Stimulated activated CD4-positive, alpha-beta T cell treated with anti-CD3 and anti-CD28 coated beads, Interleukin-1b, Interleukin-23, amount 100 ng/mL, for 4 hours (primary cell): ENCODE data around the gene RPL31.

Experiments
- DNase-seq, 2 donors: peaks; one replicate each; pipeline ENCODE4 v3.0.0-alpha.2; 2020; ENCODE audit warnings: low read depth in 2 of 2

RPL31 gene

DNA sequence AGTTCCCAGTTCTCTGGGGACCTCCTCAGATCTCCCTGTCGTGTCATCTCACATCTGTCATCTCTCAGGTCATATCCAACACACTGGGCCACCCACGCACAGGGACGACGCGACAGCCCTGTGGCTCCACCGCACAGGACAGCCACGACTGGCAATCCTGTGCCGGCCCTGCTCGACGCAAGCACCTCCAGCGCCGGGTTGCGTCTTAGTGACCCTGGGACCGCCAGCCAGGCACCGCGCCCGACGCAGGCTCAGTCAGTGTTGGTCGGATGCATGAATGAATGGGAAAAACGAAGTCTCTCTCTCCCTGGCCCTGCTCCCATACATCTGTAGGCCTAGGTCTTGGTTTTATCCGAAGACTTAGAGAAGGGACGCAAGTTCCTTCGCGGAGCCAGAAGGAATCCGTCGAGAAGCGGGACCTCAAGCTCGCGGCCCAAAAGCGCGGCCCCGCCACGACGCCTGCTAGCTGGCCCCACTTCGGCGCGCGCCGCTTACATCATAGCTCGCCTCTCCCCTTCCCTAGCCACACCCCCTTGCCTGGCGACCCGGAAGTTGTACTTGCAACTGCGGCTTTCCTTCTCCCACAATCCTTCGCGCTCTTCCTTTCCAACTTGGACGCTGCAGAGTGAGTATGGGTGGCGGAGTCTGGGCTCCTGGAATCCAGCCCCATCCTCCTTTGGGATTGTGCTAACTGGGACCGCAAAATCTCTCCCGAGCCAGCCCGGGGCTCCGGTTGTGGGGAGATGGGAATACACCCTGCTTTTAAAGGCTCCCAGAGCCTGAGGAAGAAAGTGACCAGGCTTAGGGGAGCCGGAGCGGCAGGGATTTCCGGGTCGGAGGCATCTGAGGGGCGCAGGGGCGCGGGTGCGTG is at the start of gene RPL31:
RPL31 (plus strand) TSS at position 599 of the 871 bp plus-strand sequence. CDS start 413 bp downstream, outside the sequence.
- DNase-seq: peak; percentile 91 to 94

DNA sequence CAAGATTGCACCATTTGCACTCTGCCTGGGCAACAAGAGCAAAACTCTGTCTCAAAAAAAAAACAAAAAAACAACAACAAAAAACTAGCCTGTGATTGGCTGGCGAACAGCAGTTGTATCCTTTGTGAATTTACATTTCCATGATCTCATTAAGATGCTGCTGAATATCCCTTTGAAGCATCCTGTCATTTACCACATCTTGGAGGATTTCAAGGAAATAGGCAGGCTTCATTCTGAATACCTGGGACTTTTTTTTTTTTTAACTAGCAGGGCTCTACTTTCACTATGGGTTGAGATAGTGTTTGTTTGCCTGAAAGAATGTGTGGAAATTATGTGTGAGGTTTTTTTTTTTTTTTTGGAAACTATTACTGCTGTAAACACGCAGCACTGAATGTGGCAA is 49.6 kb upstream of the RPL31 start:
- DNase-seq: no peak

DNA sequence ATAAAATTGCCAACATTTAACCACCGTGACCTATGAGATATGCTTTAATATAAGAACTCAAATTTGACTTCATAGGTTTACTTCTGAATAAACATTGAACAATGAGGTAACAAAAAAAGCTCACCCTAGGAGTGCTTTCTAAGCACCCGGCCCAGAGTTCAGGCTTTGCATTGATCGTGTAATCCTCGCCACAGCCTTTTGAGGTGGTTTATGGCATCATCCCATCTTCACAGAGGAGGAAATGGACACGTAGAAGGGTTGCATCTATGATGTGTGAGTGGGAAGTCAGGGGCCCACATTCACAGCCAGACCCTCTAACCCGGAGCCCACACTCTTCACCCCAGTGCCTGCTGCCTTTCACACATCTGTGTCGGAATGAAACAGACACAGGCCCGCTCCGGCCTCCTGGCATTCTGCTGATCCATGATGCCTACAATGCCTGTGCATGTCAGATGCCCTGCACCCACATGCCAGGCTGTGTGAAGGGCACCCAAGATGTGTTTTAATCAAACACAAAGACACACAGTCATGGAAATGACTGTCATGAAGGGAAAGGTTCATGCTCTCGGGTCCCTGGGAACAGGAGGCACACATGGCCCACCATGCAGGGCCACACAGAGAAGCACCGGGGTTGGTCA is 48.6 kb upstream of the RPL31 start:
- no peak for DNase-seq

DNA sequence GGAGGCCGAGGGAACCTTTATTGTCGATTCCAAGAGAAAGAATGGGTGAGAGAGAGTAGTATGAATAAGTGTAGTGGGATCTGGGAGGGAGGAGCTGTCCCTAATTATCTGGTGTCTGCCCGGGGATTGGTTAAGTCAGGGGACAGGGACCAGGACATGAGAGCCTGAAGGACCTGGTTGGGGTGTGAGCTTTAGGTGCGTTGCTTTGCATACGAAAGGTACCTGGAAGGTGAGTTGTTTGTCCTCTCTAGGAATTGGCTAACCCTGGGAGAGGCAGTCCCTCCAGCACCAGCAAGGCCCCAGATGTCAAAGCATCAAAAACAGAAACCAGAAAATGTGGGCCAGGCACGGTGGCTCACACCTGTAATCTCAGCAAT is 48.1 kb upstream of the RPL31 start:
- no peak for DNase-seq

DNA sequence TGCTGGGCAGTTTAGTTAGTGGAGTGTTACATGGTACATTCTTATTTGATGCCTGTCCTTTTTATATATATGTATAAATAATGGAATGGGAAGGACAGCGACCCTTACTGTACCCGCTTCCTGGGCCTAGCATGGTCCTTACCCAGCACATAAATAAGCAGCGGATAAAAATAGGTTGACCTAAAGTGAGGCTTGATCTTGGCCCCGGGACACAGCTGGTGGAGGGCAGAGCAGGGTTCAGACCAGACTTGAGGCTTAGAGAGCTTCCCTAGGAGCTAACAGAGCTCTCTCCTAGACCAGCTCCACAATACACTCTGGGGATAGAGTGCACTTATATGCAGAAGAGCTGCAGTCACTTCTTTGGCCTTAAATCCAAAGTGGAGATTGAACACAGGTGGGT is 46.9 kb upstream of the RPL31 start:
- no peak for DNase-seq

DNA sequence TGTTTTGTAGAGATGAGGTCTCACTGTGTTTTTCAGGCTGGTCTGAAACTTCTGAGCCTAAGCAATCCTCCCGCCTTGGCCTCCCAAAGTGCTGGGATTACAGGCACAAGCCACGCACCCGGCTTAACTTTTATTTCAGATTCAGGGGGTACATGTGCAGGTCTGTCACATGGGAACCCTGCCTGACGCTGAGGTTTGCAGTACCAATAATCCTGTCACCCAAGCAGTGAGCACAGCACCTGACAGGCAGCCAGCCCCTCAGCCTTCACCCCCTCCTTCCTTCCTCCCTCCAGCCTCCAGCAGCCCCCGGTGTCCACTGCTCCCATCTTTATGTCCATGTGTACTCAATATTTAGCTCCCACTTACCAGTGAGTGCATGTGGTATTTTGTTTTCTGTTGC is 46.0 kb upstream of the RPL31 start:
- no peak for DNase-seq

DNA sequence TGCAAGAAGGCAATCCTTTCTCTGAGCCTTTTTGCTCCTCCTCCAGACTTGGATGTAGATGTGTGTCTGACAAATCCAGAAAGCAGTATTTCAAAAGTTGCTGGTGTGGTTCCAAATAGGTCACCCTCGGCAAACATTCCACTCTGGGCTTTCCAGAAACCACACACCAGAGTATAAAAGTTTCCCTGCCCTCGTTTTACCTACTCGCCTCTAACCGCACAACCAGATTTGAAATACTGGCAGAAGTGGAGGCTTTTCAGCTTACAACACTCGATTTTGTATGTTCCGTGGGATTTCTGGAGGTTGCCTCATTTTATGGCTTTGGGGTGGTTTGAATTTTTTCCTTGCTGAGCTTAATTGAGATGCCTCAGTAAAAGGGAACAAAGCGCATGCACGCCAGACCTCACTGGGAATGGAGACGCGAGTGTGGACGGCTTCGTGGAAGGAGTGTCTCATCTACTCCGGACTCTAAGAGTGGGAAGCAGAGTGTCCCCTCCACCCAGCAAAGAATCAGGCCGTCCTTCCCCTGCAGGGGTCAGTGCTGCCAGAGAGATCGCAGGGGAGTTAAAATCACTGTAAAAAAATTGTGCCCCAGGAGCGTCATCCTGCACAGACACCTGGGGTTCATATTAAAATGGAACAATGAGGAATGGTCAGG is 44.0 kb upstream of the RPL31 start:
- DNase-seq: no peak

DNA sequence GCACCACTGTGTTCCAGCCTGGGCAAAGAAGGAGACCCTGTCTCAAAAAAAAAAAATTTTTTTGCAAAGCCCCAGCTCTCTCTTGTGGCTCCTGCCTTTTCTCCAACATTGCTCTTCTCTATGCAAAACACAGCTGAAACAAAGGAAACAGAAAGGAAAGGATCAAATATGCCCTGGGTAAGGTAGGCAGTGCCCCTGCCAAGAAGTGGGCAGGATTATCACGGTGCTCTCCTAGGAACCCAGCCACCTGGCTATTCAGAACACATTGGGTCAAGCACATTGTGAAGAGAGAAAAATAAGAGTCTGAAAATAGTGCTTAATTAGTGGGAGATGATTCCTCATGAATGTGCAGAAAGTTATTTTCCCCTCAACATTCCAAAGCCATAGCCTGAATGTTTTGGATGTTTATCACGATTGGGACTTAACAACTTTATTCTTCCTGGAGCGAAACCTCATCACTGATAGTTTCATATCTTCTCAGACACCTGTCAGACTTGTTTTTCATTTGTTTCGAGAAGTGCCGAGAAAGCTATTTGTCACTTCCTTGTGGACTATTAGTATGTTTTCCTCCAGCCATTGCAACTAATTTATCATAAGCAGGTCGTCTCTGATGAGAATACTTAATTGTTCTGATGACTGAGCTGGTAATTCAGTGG is 42.7 kb upstream of the RPL31 start:
- DNase-seq: no peak

DNA sequence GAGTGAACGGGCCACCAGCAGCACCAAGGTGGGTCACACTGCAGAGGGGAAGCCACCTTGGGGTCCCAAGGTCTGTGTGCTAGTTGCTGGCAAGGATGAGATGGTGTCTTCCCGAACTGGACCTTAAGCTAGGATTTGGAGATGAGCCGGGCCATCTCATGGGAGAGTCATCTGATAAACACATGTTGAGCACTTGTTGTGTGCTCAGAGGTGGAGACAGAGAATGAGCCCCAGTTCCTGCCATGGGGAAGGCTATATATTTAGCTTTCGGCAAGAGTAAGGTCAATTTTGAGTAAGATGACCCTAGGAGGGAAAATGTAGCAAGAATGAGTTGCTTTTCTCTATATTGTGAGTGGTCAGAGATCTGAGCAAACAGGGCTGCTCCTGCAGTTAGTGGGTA is 41.4 kb upstream of the RPL31 start:
- no peak for DNase-seq

DNA sequence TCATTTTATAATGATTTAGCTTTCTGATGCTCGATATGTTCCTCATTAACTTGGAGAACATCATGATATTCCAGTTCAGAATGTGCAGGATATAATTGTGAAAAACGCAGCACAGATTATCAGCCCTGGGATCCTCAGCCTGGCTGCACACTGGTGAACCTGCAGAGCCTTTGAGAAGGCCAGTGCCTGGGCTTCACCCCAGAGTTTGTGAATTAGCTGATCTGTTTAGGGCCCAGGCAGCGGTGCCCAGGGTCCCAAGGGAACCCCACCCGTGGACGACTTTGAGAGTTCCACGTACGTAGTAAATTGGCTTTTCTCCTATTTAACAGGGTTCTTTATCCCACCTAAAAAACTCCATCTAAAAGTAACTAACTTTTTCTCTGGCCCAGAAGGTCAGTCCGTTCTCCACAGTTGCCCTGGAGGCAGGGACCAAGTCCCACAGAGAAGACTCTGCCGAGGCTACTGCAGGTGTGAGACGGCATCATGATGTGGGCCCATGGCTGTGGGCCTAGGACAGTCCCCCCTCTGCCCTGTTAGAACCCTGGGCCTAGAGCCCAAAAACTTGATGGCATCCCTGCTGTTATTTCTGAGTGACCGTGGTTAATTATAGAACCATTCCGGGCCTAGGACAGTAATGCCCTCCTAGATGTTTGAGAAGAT is 39.6 kb upstream of the RPL31 start:
- no peak for DNase-seq

DNA sequence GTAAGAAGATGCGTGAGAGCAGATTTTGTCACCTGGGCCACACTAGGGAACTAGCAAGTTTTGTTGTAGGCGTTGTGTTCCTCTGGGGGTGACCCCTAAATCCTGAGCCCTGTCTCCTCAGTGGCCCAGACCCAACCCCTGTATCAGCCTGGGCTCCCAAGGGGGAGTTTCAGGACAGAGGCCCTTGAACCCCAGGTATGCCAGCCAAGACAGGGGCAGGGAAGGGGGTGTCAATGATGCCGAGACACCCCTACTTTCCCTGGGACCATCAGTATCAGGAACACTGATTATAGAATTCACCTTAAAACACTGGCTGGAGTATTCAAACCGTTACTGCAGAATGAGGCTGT is 39.1 kb upstream of the RPL31 start:
- DNase-seq: no peak

DNA sequence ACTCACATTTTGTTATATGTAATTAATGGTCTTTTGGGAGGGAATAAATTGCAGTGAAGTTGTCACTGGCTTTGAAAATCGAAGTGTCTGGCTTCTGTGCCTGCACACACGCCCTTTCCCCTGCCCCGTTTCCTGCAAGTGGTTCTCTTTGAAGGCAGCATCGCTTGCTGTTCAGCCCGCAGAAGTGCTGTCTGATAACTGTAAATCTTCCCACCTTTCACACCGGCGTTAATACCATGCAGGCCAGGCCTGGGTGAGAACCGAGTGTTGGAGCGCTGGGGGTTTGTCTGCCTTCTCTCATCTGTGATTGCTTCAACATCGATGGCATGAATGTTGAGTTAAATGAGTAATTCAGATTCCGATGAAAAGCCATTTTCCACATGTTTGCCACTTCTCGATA is 37.9 kb upstream of the RPL31 start:
- DNase-seq: no peak

DNA sequence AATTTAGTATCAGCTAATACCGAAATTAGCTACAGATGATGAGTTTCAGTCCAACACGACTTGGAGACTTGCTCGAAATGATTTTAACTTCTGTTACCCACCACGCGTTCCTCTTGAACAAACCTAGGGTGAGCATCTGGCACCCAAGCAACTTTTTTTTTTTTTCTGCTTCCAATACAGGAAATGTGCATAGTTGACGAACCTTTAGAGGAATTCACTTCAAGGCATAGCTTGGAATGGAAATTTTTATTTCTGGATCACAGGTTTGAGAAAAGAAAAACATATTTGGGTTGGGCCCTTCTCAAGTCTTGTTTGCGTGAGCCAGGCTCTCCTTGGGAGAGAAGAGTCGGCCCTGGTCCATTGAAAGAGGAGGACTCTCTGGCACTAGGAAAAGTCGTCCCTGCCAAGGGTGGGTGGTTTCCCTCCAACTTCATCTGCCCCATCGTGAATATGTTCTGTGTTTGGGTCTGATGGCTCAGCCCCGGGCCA is 37.4 kb upstream of the RPL31 start:
- no peak for DNase-seq

DNA sequence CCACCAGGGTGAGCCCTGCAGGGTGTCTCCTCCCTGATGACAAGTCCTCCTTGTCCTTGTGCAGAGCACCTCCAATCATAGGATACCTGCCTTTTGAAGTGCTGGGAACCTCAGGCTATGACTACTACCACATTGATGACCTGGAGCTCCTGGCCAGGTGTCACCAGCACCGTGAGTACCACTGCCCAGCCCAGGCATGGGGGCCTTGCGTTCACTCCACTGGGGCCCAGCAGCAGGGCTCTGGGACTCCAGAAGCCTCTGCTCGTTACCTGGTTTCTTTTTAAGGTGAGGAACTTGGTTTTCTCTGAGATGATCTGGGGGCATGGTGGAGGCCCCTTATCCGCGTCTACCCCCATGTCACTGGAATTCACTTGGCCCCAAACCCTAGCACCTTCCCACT is 36.5 kb upstream of the RPL31 start:
- no peak for DNase-seq

DNA sequence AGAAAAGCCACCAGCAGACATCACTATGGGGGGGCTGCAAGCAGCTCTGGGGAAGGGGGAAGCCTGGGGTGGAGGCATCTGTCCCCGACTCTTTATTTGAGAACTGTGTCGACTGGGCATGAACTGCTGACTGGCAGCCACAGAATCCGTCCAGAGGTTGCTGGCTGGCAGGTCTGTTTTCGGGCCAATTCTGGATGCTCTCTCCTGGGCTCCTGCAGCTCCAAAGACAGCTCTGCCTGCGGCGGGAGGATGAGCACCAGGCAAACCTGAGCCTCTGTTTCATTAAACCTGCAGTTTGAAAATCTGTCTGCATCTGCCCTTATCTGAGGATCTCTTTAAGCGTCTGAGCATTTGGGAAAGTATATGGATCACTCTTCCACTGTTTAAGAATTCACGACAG is 34.4 kb upstream of the RPL31 start:
- DNase-seq: no peak

DNA sequence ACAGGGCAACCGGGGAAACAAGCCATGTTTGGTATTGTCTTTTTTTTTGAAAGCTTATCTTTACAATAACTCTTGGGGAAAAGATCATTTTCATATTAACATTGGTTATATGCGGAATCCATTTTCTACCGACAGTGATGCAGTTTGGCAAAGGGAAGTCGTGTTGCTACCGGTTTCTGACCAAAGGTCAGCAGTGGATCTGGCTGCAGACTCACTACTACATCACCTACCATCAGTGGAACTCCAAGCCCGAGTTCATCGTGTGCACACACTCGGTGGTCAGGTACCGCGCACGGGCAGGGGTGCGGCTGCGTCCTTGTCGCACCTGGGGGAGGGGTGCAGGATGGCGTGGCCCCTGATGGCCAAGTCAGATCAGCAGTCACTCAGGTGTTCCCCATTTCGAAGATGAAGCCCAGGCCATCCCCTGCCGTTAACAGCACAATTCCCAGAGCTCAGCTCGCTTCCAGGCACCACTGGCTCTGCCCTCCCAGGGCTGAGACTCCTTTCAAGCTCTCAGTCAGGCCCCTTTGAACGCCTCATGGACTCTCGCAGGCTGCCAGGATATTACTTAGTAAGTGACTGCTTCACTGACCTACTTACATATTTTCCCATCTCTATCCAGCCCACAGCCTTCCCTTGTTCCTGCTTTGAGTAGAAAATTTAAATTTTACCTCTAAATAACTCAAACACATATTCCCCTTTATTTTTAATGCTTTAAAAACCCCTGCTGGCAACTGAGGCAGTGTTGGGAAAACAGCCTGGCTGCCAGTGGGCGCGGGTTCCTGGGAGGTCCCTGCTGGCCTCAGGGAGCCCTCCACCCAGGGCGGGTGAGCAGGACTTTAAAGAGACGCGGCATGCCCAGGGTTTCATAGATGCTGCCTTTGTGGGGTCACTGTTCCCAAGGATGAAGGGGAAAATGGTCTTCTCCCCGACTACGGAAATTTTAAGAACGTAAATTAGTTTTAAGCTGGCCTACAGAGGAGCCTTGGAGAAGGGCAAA is 33.6 kb upstream of the RPL31 start:
- DNase-seq: no peak

DNA sequence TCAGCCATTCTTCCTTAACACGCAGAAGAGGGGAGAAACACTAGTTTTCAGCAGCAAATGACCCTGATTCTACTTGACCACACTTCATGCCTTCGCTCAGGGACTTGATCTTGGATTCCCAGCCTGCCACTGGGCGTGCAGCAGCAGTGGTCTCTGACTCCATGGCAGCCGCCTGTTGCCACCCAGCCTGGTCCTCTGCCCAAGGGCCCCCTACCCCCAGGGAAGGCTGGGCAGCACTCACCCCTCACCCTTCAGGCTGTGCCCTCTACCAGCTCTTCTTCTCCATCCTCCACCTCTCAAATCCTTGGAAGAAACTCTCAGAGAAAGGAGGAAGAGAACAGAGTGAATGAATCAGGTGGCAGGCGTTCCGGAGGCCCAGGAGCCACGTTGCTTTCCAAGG is 32.1 kb upstream of the RPL31 start:
- DNase-seq: no peak

DNA sequence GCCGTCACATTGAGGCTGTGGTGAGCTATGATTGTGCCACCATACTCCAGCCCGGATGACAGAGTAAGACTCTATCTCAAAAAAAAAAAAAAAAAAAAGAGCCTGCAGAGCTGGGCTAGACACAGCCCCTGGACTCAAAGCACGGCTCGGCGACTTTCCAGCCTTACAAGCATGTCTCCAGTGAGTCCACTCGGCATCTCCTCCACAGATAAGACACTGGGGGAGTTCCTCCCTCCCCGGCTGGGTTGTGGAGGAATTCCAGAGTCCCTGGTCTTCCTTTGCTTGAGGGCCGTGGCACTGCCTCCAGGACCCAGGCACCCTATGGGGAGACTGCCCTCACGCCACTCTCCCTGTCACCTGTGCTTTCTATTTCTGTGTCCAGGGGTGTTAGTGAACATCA is 30.9 kb upstream of the RPL31 start:
- DNase-seq: no peak

DNA sequence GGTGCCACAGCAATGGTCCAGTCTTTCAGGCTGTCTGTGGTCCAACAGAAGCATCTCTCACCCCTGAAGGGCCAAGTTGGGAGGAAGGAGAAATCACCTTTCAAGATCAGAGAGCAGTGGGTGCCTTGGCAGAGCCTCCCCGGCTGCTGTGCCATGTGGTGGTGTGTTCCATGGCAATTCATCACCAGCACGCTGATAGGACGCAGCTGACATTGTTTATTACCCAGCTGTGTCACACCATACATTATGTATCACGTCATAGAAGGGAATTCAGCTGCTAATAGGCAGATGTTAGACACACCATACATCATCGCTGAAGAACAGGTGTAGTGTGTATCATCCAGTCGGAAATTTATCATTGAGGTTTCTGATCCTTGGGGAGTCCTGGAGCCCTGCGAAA is 29.6 kb upstream of the RPL31 start:
- no peak for DNase-seq

DNA sequence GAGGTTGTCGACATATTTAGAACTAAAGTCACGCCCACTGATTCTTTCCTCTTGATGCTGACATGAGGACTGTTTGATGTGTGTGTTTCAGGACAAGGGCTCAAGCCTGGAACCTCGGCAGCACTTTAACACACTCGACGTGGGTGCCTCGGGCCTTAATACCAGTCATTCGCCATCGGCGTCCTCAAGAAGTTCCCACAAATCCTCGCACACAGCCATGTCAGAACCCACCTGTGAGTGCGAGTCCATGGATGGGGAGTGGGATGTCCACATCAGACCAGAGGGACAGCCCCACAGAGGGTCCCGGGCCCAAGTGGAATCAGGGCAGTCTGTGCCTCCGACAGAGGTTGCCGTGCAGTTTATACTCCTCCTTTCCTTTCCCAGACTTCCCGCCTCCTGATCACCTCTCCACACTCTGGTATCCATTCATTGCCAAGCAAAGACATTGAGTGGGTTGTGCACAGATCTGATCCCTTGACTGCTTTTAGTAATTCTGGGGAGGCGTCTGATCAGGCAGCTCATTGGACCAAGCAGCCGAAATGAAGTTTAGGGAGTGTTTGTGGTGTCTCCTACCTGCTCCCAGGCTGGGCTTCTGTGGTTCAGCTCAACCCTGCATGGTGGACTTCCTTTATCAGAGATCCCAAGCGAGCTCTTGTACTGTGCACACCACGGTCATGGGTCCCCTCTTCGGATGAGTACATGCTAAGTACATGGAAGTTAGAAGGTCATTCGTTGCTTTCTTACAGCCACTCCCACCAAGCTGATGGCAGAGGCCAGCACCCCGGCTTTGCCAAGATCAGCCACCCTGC is 27.2 kb upstream of the RPL31 start:
- no peak for DNase-seq
